ENCODE measurements around the gene NUP153. TPM values are rescaled to one million over a fixed set of nuclear protein-coding genes. Genes with fewer than 3 reads are reported as not detected.

NUP153 gene
- total RNA-seq, 1 donor from 2014 or later, result 13.2 TPM

GRCh38 chr6:17666646-17667045 lies 40.1 kb downstream of the NUP153 start:
- H3K36me3 ChIP-seq (ENCODE audit: control insufficient read depth, insufficient read depth, low read length), result peaks cover 9% of the 10 kb centered on the region
- no peak for FAIRE-seq
- H3K4me3 ChIP-seq (ENCODE audit: low read depth, low read length), result no peak overlapping the region
- no peak for DNase-seq (ENCODE audit: low read depth)
- no peaks in the 10 kb centered on the region for H3K27me3 ChIP-seq (ENCODE audit: control insufficient read depth, insufficient read depth, low read length)
- no peak for TF ChIP-seq CTCF (IDR thresholded peaks at IDR 0.05; ENCODE audit: insufficient read depth, low read length, severe bottlenecking)

DNA sequence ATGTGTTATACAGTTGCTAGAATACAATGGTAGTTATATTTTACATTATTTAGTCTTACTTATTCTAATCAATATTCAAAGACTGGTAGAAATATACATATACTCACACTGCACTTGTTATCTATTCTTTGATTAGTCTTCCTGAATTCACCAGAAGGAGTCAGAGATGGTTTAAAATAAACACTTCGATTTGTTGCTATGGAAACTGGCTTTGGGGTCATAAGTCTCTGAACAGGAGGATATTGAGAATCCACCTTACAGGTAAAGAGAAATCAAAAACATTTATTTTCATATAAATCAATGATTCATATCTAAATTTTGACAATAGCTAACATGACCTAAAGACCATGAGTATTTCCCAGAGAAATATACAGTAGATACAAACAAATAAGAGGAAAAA lies 41.6 kb downstream of the NUP153 start:
- H3K27me3 ChIP-seq (ENCODE audit: control insufficient read depth, insufficient read depth, low read length), result no peaks in the 10 kb centered on the region
- no peak for FAIRE-seq
- H3K36me3 ChIP-seq (ENCODE audit: control insufficient read depth, insufficient read depth, low read length), result peaks cover 12% of the 10 kb centered on the region
- DNase-seq (ENCODE audit: low read depth), result no peak
- TF ChIP-seq CTCF (IDR thresholded peaks at IDR 0.05; ENCODE audit: insufficient read depth, low read length, severe bottlenecking), result no peak
- no peak overlapping the region for H3K4me3 ChIP-seq (ENCODE audit: low read depth, low read length)

- FAIRE-seq (no peak), DNase-seq (ENCODE audit: low read depth) (no peak)
- Histone ChIP-seq H3K27me3 (ENCODE audit: control insufficient read depth, insufficient read depth, low read length) (no peaks in the 10 kb centered on the region), H3K36me3 (ENCODE audit: control insufficient read depth, insufficient read depth, low read length) (peaks cover 10% of the 10 kb centered on the region), H3K4me3 (ENCODE audit: low read depth, low read length) (no peak overlapping the region)
- no peak for TF ChIP-seq CTCF (IDR thresholded peaks at IDR 0.05; ENCODE audit: insufficient read depth, low read length, severe bottlenecking)
Observed at GRCh38 chr6:17663226-17663625, 43.5 kb downstream of the NUP153 start.

DNA sequence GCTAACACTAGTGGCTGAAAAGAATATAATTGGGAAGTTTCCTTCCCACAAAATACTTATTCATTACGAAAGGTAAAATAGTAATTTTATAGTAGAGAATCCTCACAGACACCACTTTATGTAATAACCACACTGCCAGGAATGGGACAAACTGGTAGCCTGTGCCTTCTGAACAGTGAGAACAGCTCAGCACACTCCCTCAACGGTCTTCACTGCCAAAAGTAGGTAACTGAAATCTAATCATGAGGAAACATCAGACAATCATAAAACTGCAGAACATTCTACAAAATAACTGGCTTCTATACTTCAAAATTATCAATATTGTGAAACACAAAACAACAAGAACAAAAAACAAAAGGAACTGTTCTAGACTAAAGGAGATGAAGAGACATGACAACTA lies 44.1 kb downstream of the NUP153 start:
- no peak for FAIRE-seq
- no peak for DNase-seq (ENCODE audit: low read depth)
- no peak for TF ChIP-seq CTCF (IDR thresholded peaks at IDR 0.05; ENCODE audit: insufficient read depth, low read length, severe bottlenecking)
- peaks cover 10% of the 10 kb centered on the region for H3K36me3 ChIP-seq (ENCODE audit: control insufficient read depth, insufficient read depth, low read length)
- no peak overlapping the region for H3K4me3 ChIP-seq (ENCODE audit: low read depth, low read length)
- H3K27me3 ChIP-seq (ENCODE audit: control insufficient read depth, insufficient read depth, low read length), result no peaks in the 10 kb centered on the region

GRCh38 chr6:17656644-17657043 lies 50.1 kb downstream of the NUP153 start:
- Histone ChIP-seq H3K4me3 (ENCODE audit: low read depth, low read length) (no peak overlapping the region), H3K36me3 (ENCODE audit: control insufficient read depth, insufficient read depth, low read length) (peaks cover 5% of the 10 kb centered on the region), H3K27me3 (ENCODE audit: control insufficient read depth, insufficient read depth, low read length) (no peaks in the 10 kb centered on the region)
- DNase-seq (ENCODE audit: low read depth), result no peak
- FAIRE-seq, result no peak
- TF ChIP-seq CTCF (IDR thresholded peaks at IDR 0.05; ENCODE audit: insufficient read depth, low read length, severe bottlenecking), result no peak

- H3K36me3 ChIP-seq (ENCODE audit: control insufficient read depth, insufficient read depth, low read length), result peaks cover 4% of the 10 kb centered on the region
- no peak overlapping the region for H3K4me3 ChIP-seq (ENCODE audit: low read depth, low read length)
- DNase-seq (ENCODE audit: low read depth) (no peak), FAIRE-seq (no peak)
- H3K27me3 ChIP-seq (ENCODE audit: control insufficient read depth, insufficient read depth, low read length), result no peaks in the 10 kb centered on the region
- TF ChIP-seq CTCF (IDR thresholded peaks at IDR 0.05; ENCODE audit: insufficient read depth, low read length, severe bottlenecking), result no peak
Observed at GRCh38 chr6:17656092-17656491, 50.6 kb downstream of the NUP153 start.

All from bronchial epithelial cell (primary cell).